ENCODE data around the gene GOLGA8S.
"Not testable (repeated sequence)": the region's sequence is repeated elsewhere in the genome, so short reads cannot be mapped to it uniquely, and the experiment has no call there.

The GOLGA8S gene

GRCh38 chr15:23397779-23398178 is 43.2 kb downstream of the GOLGA8S start:
- ATAC-seq (ENCODE audit: insufficient read depth, low read depth), result no peak
- Histone ChIP-seq H4K20me1 (ENCODE audit: insufficient read depth, low read length) (no peaks in the 10 kb centered on the region), H3K4me1 (ENCODE audit: insufficient read depth, low read length) (no peaks in the 10 kb centered on the region), H3K4me2 (ENCODE audit: insufficient read depth, low read length) (no peak overlapping the region), H3K27me3 (ENCODE audit: insufficient read depth, low read length, poor library complexity) (no peaks in the 10 kb centered on the region), H3K9me3 (ENCODE audit: insufficient read depth, low read length, severe bottlenecking) (no peaks in the 10 kb centered on the region), H3K9ac (ENCODE audit: low read depth, low read length) (no peak overlapping the region), H3K79me2 (ENCODE audit: insufficient read depth, low read length) (no peaks in the 10 kb centered on the region), H3K36me3 (ENCODE audit: insufficient read depth, low read length) (no peaks in the 10 kb centered on the region), H2AFZ (ENCODE audit: low read depth, low read length) (no peak overlapping the region), H3K4me3 (ENCODE audit: low read depth in 1 of 2, low read length in 2 of 2) (no peak overlapping the region), H3K27ac (ENCODE audit: low read length) (no peak overlapping the region)
- no peak for TF ChIP-seq EZH2 (IDR thresholded peaks at IDR 0.05; ENCODE audit: borderline replicate concordance, low read depth, low read length, severe bottlenecking)
- TF ChIP-seq CTCF (IDR thresholded peaks at IDR 0.05; ENCODE audit: borderline replicate concordance, extremely low read depth, low read length, poor library complexity, severe bottlenecking), result no peak
- DNase-seq, result no peak

DNA sequence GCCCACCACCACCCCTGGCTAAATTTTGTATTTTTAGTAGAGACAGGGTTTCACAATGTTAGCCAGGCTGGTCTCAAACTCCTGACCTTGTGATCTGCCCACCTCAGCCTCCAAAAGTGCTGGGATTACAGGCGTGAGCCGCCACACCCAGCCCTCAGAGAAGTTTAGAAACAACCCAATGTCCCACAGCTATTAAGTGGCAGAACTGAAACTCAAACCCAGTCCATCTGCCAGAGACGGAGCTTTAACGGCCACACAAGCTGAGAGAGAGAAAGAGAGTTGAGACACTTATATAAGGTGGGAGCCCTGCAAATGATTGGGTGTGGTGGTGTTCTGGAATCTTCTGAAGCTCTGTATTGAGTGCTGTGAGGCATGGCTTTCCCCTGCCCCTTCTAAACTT is 43.8 kb downstream of the GOLGA8S start:
- H3K9ac ChIP-seq (ENCODE audit: low read depth, low read length); H3K36me3 ChIP-seq (ENCODE audit: insufficient read depth, low read length); H3K27me3 ChIP-seq (ENCODE audit: insufficient read depth, low read length, poor library complexity); H4K20me1 ChIP-seq (ENCODE audit: insufficient read depth, low read length); ATAC-seq (ENCODE audit: insufficient read depth, low read depth); H3K4me2 ChIP-seq (ENCODE audit: insufficient read depth, low read length); H3K9me3 ChIP-seq (ENCODE audit: insufficient read depth, low read length, severe bottlenecking); H3K4me1 ChIP-seq (ENCODE audit: insufficient read depth, low read length); DNase-seq; H3K27ac ChIP-seq (ENCODE audit: low read length); H3K79me2 ChIP-seq (ENCODE audit: insufficient read depth, low read length); H3K4me3 ChIP-seq (ENCODE audit: low read depth in 1 of 2, low read length in 2 of 2); H2AFZ ChIP-seq (ENCODE audit: low read depth, low read length): not testable (repeated sequence)

DNA sequence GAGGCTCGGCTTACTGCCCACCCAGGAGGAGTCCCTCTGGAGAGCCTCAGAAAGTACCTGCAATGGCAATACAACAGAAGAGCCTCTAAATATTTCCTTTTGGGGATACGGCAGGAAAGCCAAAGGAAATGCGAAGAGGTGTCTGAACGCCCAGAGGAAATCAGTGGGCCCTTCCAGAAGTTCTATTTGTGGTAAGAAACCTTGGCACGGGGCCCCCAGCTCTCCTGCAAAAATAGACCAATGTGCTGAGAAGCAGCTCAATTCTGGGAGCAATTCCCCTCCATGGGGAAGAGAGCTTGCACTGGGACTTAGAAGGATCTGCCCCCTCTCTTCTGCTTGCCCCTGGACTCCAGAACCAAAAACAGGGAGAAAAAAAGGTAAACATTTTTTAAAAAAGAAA is 44.7 kb downstream of the GOLGA8S start:
- H3K79me2 ChIP-seq (ENCODE audit: insufficient read depth, low read length); H3K4me3 ChIP-seq (ENCODE audit: low read depth in 1 of 2, low read length in 2 of 2); H4K20me1 ChIP-seq (ENCODE audit: insufficient read depth, low read length); H3K4me1 ChIP-seq (ENCODE audit: insufficient read depth, low read length); H2AFZ ChIP-seq (ENCODE audit: low read depth, low read length); DNase-seq; H3K4me2 ChIP-seq (ENCODE audit: insufficient read depth, low read length); ATAC-seq (ENCODE audit: insufficient read depth, low read depth); H3K27ac ChIP-seq (ENCODE audit: low read length); H3K27me3 ChIP-seq (ENCODE audit: insufficient read depth, low read length, poor library complexity); H3K36me3 ChIP-seq (ENCODE audit: insufficient read depth, low read length); H3K9me3 ChIP-seq (ENCODE audit: insufficient read depth, low read length, severe bottlenecking); H3K9ac ChIP-seq (ENCODE audit: low read depth, low read length): not testable (repeated sequence)

- Histone ChIP-seq H4K20me1 (ENCODE audit: insufficient read depth, low read length) (no peaks in the 10 kb centered on the region), H3K36me3 (ENCODE audit: insufficient read depth, low read length) (no peaks in the 10 kb centered on the region), H3K27ac (ENCODE audit: low read length) (no peak overlapping the region), H3K4me3 (ENCODE audit: low read depth in 1 of 2, low read length in 2 of 2) (no peak overlapping the region), H3K9me3 (ENCODE audit: insufficient read depth, low read length, severe bottlenecking) (no peaks in the 10 kb centered on the region), H3K9ac (ENCODE audit: low read depth, low read length) (no peak overlapping the region), H2AFZ (ENCODE audit: low read depth, low read length) (no peak overlapping the region), H3K4me1 (ENCODE audit: insufficient read depth, low read length) (no peaks in the 10 kb centered on the region), H3K4me2 (ENCODE audit: insufficient read depth, low read length) (no peak overlapping the region), H3K27me3 (ENCODE audit: insufficient read depth, low read length, poor library complexity) (no peaks in the 10 kb centered on the region), H3K79me2 (ENCODE audit: insufficient read depth, low read length) (no peaks in the 10 kb centered on the region)
- no peak for ATAC-seq (ENCODE audit: insufficient read depth, low read depth)
- TF ChIP-seq EZH2 (IDR thresholded peaks at IDR 0.05; ENCODE audit: borderline replicate concordance, low read depth, low read length, severe bottlenecking) (no peak), CTCF (IDR thresholded peaks at IDR 0.05; ENCODE audit: borderline replicate concordance, extremely low read depth, low read length, poor library complexity, severe bottlenecking) (no peak)
- DNase-seq, result no peak
Measured at GRCh38 chr15:23401627-23402026, 47.1 kb downstream of the GOLGA8S start.

Data from DND-41 (cell line).